ENCODE results near the gene FRS2.

The FRS2 gene

GRCh38 chr12:69523433-69524330 lies 53.5 kb downstream of the FRS2 start:
- no peak overlapping the region for H3K4me3 ChIP-seq (replicated peaks; ENCODE audit: low read depth, low read length)
- no peak for DNase-seq (ENCODE audit: low read depth)
- no peak for TF ChIP-seq CTCF (IDR thresholded peaks at IDR 0.05; ENCODE audit: low read length, missing control alignments)

- no peak for TF ChIP-seq CTCF (IDR thresholded peaks at IDR 0.05; ENCODE audit: low read length, missing control alignments)
- H3K4me3 ChIP-seq (replicated peaks; ENCODE audit: low read depth, low read length), result no peak overlapping the region
- no peak for DNase-seq (ENCODE audit: low read depth)
Measured at GRCh38 chr12:69524331-69524630, 54.1 kb downstream of the FRS2 start.

- DNase-seq (ENCODE audit: low read depth), result no peak
- no peak for TF ChIP-seq CTCF (IDR thresholded peaks at IDR 0.05; ENCODE audit: low read length, missing control alignments)
- no peak overlapping the region for H3K4me3 ChIP-seq (replicated peaks; ENCODE audit: low read depth, low read length)
Measured at GRCh38 chr12:69524755-69525469, 54.7 kb downstream of the FRS2 start.

GRCh38 chr12:69527506-69528272 lies 57.5 kb downstream of the FRS2 start:
- peak; percentile 80 for DNase-seq (ENCODE audit: low read depth)
- H3K4me3 ChIP-seq (replicated peaks; ENCODE audit: low read depth, low read length), result no peak overlapping the region

GRCh38 chr12:69529021-69529420 lies 58.8 kb downstream of the FRS2 start:
- DNase-seq (ENCODE audit: low read depth), result no peak
- no peak overlapping the region for H3K4me3 ChIP-seq (replicated peaks; ENCODE audit: low read depth, low read length)
- TF ChIP-seq CTCF (IDR thresholded peaks at IDR 0.05; ENCODE audit: low read length, missing control alignments), result no peak

More at GRCh38 chr12:69527506-69528272, 57.5 kb downstream of the FRS2 start:
- no peak for TF ChIP-seq CTCF (IDR thresholded peaks at IDR 0.05; ENCODE audit: low read length, missing control alignments)

GRCh38 chr12:69533844-69534243 lies 63.7 kb downstream of the FRS2 start:
- TF ChIP-seq CTCF (IDR thresholded peaks at IDR 0.05; ENCODE audit: low read length, missing control alignments), result no peak
- no peak for DNase-seq (ENCODE audit: low read depth)
- peak overlapping the region; percentile 0 for H3K4me3 ChIP-seq (replicated peaks; ENCODE audit: low read depth, low read length)

Data from fibroblast of pulmonary artery (primary cell).